Effector CD8-positive, alpha-beta T cell (primary cell): ENCODE data around the gene SPOCK2.

Experiments
- DNase-seq: peaks from one replicate; lab custom pipeline; 2025; lab: John Stamatoyannopoulos, UW

The SPOCK2 gene

GRCh38 chr10:72058347-72058898 is 29.9 kb downstream of the SPOCK2 start:
- DNase-seq, result no peak

- DNase-seq, result no peak
Measured at GRCh38 chr10:72056932-72057751, 31.2 kb downstream of the SPOCK2 start.

- DNase-seq, result no peak
Measured at GRCh38 chr10:72056113-72056512, 32.2 kb downstream of the SPOCK2 start.

DNA sequence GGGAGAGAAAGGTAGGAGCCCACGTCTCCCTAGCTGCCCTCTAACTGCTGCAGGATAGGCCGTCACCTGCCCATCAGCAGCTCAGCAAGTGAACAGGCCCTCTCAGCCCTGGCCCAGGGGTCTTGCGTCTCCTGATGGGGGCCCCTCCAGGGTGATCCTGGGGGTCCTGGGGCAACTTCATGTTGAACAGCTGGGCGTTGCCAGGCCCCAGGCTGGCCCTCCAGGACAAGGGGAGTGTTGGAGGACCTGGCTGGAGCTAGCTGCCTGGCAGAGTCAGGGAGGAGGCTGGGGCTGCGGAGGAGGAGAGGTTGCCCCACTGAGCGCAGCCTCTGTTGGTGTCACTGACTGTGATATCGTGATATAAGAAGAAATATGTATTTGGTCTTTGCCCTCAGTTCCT is 34.7 kb downstream of the SPOCK2 start:
- no peak for DNase-seq

DNA sequence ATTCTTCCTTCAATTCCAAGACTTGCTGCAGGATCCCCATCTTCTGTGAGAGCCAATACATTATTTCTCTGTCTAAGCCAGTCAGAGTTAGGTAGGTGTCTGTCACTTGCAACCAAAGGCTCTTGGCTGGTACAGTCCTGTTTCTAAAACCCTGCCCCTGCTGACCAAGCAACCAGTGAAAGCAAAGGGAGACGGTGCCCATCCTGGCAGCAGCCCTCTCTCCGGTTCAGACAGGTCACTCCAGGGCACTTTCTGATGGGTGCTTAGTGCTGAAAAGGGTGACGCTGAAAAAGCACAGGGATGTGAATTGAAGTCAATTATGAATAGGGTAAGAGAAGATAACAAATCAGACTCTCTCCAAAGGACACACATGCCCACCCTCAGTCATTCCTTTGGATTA is 37.5 kb downstream of the SPOCK2 start:
- DNase-seq, result no peak

DNA sequence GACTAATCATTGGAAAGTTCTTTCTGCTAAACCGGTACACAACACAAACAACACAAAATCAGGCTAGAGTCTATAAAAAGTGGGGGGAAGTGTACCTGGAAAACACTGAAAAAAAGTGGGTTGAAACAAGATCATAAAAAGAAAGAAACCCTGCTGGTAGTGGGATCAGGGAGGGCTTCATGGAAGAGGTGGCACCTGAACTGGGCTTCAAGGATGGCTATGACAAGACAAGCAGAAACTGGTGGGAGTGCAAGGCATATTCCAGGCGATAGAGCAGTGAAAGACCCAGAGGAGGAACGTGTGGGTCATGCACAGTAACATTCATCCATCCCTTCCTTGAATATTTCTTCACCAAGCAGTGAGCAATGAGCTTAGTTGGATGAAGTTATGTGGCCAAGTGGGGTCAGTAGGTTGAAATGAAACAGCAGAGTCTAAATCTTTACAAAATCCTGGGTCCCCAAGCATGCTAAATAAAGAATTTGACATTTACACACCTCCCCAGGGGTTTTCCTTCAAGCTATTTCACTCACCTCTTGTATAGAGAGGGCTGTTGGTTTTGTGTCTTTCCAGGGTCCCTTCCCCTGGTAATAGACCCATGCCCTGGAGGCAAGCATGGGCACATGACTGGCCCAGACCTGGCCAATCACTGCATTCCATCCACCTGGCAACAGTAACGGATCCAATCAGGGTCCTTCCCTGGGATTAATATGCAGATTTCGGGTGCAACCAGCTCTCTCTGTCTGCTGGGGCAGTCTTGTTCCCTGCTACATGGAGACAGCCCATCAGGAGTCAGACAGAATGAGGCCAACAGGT is 38.2 kb downstream of the SPOCK2 start:
- no peak for DNase-seq

DNA sequence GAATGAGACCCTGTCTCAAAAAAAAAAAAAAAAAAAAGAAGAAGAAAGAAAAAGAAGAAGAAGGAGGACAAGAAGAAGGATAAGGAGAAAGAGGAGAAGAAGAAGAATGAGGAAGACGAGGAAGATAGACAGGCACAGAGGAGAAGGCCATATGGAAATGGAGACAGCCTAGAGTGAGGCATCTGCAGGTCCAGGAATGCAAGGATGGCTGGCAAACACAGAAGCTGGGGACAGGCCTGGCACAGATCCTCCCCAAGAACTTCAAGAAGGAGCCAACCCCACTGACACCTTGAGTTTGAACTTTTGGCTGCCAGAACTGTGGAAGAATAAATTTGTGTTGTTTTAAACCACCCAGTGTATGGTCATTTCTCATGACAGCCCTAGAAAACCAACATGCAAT is 38.9 kb downstream of the SPOCK2 start:
- no peak for DNase-seq

DNA sequence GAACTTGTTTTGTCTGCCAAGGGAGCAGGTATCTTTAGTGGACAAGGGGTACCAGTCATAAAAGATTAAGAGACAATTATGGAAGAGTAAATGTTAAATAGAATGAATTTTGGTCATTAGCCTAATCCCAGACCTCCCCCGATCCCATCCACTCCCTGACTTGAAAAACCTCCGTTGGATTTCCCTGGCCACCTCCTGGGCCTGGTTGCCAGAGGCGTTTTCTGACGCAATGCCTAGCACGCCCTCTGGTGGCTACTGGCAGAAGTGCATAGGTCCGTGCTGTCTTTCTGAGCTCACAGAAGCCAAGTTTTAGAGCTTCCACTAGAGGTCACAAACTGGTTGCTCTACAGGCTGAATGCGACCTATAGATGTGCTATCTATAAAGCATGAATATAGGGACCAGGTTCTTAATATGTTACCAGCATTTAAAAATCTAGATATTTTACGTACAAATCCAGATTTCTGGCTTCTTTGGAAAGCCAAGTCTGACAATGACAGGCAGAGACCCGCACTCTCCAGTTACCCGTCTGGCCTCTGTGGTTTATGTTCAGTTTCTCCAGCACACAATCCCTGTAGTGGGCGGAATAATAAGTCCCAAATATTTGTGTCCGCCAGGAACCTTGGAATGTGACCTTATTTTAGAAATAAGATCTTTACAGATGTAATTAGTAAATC is 39.8 kb downstream of the SPOCK2 start:
- DNase-seq, result peak; percentile 87

- DNase-seq, result no peak
Measured at GRCh38 chr10:72045586-72045985, 42.8 kb downstream of the SPOCK2 start.

DNA sequence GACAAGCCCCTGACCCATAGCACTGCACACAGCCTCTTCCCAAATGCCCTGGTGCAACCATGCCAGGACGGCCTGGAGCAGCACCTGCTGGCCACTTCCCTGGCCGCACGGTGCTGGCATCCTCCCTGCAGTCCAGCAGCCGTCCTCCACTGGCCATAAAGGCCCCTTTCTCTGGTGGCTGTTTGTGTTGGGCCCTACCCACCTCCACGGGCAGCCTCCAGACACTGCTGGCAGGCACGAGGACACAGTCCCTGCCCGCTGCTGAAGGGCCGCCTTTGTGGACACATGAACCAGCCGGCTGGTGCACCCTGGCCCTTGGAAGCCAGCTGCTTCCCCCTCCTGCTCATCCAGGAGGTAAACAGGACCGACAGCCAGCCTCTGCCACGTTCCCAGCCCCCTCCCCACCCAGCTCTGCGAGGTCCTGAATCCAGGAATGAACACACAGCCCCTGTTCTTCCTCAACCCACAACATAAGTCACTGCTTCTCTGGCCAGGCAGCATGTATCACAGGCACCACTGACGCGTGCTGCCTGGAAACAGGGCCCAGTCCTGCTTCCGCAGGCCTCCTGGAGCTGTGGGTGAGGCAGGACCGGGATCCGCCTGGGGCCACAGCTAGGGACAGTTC is 43.8 kb downstream of the SPOCK2 start:
- no peak for DNase-seq

DNA sequence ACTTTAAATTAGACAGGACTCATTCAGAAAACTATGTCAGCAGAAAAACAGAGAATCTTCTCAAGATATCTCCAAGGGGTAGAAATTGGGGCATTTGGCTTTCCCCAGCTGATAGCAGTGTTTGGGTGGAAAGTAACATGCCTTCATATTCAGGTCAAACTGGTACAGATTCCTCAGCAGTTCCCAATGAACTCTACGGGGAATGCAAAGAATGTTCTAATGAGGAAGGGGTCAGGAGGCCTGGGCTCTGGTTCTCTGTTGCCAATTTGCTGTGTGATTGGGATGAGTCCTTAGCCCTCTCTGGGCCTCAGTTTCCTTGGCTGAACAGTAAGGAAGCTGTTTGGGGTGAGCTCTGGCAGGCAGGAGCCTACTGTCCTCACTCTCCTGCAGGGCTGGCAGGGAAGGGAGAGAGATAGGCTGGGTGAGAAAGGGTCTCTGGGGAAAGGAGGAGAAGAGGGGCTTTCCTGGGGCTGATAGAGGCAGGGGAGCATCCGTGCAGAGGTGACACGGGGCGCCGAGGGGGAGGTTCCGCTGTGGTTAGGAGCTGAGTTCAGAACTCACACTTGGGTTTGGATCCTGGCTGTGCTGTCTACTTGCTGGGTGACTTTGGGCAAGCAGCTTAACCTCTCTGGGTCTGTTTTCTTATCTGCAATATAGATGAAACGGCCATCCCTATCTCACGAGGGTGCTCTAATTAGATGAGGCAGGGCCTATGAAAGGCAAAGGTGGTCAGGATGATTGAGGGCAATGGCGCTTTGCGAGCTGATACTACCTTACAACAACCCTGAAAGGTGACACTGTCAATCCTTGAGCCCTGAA is 45.1 kb downstream of the SPOCK2 start:
- DNase-seq, result no peak

DNA sequence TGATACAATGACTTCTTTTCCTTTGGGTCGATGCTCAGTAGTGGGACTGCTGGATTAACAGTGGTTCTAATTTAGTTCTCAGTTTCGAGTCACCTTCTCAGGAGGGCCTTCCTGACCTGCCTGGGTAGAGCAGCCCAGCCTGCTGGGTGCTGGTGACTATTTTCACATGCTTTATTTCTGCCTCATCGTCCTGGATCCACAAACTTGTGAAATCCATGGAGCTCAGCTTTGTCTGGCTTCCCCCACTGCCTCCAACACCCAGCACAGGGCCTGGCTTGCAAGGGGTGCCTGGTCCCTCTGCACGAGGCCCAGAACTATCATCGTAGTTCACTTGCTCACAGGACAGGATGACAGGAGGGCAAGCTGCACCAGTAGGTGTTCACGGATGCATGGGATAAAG is 46.9 kb downstream of the SPOCK2 start:
- DNase-seq, result no peak

- DNase-seq, result no peak
Measured at GRCh38 chr10:72039377-72039776, 49.0 kb downstream of the SPOCK2 start.

DNA sequence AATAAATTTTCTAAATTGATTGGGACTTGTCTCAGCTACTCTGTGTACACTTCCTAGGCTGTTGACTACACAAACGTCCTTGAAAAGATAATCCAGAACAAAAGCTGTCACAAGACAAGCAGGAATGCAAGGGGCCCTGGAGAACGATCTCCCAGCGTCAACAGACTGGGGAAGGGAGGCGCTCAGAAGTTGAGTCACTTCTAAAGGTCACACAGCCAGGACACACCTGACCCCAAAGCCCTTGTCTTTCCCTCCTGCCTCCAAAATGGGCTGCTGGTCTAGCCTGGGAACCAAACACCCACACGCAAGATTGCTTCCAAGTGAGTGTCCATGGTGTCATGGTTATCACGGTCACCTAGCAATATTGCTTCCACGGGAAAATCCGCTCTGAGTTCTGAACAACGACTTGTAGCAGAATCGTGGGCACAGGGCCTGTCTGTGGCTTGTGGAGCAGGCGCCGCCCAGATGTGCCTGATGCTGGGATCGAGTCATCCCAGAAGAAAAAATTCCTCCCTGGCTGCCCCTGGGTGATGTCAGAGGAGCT is 49.8 kb downstream of the SPOCK2 start:
- DNase-seq, result no peak

DNA sequence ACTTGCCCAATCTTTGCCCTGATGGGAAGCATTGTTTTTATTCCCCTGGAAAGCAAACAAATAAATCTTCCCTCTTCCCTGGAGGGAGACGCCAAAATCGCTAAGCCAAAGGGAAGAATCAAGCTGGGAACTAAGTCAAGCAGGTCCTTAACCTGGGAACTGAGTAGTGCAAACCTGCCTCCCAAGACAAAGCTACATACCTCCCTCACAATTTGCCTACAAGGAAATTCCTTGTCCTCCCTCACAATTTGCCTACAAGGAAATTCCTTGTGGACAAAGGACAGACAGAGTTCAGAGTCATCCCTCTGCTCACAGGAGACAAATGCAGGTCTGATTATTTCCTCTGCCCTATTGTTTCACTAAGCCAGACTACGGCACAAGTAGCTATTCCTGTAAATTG is 50.5 kb downstream of the SPOCK2 start:
- no peak for DNase-seq

- no peak for DNase-seq
Measured at GRCh38 chr10:72037266-72037665, 51.1 kb downstream of the SPOCK2 start.

DNA sequence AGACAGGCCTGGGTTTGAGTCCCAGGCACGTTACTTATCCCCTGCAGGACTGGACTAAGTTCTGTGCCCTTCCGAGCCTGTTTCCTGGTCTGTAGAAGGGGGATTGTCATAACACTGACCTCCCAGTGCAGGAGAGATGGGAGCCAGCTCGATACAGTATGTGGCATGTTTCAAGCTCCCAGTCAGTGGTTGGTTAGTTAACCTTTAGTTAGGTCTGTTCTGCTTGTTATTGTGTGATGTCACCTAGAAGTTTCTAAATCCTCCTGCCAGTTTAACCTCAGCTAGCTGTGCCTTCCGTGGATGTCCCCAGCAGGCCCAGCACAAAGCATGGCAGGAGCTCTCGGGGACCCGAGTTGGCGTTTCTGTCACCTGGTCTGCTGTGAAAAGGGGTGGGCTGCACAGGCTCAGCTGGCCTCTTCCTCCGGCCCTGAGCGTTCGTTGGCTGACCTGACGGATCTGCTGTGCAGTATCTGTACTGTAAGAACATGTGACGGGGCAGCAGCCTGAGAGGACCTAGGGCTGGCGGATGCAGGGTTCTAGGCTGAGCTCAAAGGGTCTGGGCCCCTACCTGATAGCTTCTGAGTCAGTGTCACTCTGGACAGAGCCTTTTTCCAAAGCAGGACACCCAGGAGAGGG is 53.0 kb downstream of the SPOCK2 start:
- no peak for DNase-seq

GRCh38 chr10:72034761-72035160 is 53.6 kb downstream of the SPOCK2 start:
- no peak for DNase-seq

- no peak for DNase-seq
Measured at GRCh38 chr10:72034040-72034499, 54.3 kb downstream of the SPOCK2 start.
